Upper lobe of left lung (tissue), 6 donors: ENCODE data around the gene CCNY. TPM values are rescaled to one million over a fixed set of nuclear protein-coding genes. Genes with fewer than 3 reads are reported as not detected.

Experiments
- ATAC-seq, 2 donors: fragments of 200-7000 bp; cut with Tn5 transposase; one replicate each; pipeline ENCODE4 v1.9.1; 2022; ENCODE audit warnings: mild to moderate bottlenecking in 2 of 2, moderate library complexity in 2 of 2; ENCODE audit not compliant: low FRiP score in 2 of 2
- DNase-seq, 2 donors: peaks; one replicate each; pipeline ENCODE4 v3.0.0-alpha.2; 2019 to 2020
- H3K27ac ChIP-seq, 4 donors: fragments of 200-600 bp; sonication (generic); one replicate each; pipeline ENCODE4 v1.5.1; 2016 to 2019
- H3K27me3 ChIP-seq, 4 donors: fragments of 200-600 bp; sonication (generic); one replicate each; pipeline ENCODE4 v1.5.1; 2017 to 2019
- H3K36me3 ChIP-seq, 4 donors: fragments of 200-600 bp; sonication (generic); one replicate each; pipeline ENCODE4 v1.5.1; 2016 to 2019
- H3K4me1 ChIP-seq, 4 donors: fragments of 200-600 bp; sonication (generic); one replicate each; pipeline ENCODE4 v1.5.1; 2018 to 2019
- H3K4me3 ChIP-seq, 4 donors: fragments of 200-600 bp; sonication (generic); one replicate each; pipeline ENCODE4 v1.5.1; 2017 to 2019; ENCODE audit warnings: mild to moderate bottlenecking in 2 of 4, moderate library complexity in 1 of 4
- H3K9me3 ChIP-seq, 4 donors: fragments of 200-600 bp; sonication (generic); one replicate each; pipeline ENCODE4 v1.5.1; 2018 to 2019
- EP300 ChIP-seq, 4 donors: sonication (generic); formaldehyde crosslinking; IDR thresholded peaks; one replicate each; pipeline ENCODE4 v1.5.1; 2017; ENCODE audit warnings: antibody characterized with exemption in 4 of 4, control low read depth in 2 of 4
- POLR2A ChIP-seq, 4 donors: fragments of 450-650 bp; IDR thresholded peaks; one replicate each; pipeline ENCODE4 v1.5.1; 2016 to 2017; ENCODE audit warnings: antibody characterized with exemption in 4 of 4, mild to moderate bottlenecking in 2 of 4
- POLR2AphosphoS5 ChIP-seq, 2 donors: sonication (generic); formaldehyde crosslinking; IDR thresholded peaks; one replicate each; pipeline ENCODE4 v1.5.1; 2017; ENCODE audit warnings: antibody characterized with exemption in 2 of 2
- WGBS, 2 donors: methylation state at CpG; one replicate each; pipeline ENCODE4 v1.1.5; 2017 to 2018; 5-methylcytosine and 5-hydroxymethylcytosine counted together
- total RNA-seq, 6 donors: library from RNA; depleted of rRNA in 4 of 6; stranded (reverse); fragments of >200 nt in 4 of 6; gene quantifications; one replicate each; pipeline versions ENCODE4 v1.1.0 to v1.2.1, GENCODE V29; 2016 to 2021
- TF ChIP-seq, protein P1 (sequence below), 6 experiments: fragments of 450-650 bp in 4 of 6; fragments of 200-600 bp in 2 of 6; sonication (generic) in 2 of 6; IDR thresholded peaks; one replicate each; pipeline ENCODE4 v1.5.1; 2016 to 2019; ENCODE audit warnings: antibody characterized with exemption in 6 of 6
- donor health status: DM: no; HTN: no; CAD: no; lungs with moderate emphysema.
- donor health status: DM: no; HTN: yes; CAD: no; lungs with severe emphysema.

CCNY gene
- total RNA-seq, 6 donors from 2014 or later = 22.0 to 80.8 (median 52.5) TPM

DNA sequence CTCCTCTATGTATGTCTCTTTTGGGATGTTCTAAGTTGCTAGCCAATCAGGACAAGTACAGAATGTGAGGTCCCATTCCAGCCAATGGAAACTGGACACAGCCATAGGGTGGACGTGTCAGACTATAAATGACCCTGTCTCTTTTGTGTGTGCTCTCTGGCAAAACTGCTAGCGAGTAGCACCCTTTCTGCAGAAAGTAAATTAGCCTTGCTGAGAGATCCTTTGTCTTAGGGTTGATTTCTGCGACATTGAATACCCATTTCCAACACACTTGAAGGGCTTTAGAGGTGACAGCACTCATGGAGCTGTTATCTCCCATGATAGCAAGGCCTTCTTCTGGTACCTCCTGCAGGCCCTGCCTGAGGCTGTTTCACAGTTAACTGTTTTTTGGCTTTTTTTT, 107.5 kb downstream of the CCNY start:
- Histone ChIP-seq H3K9me3 (peaks cover 13 to 26% (median 21%) of the 10 kb centered on the region in 4 donors), H3K4me3 (no peak overlapping the region), H3K27ac (no peak overlapping the region), H3K36me3 (no peaks in the 10 kb centered on the region), H3K4me1 (peaks cover 19 to 34% (median 25%) of the 10 kb centered on the region in 4 donors), H3K27me3 (no peaks in the 10 kb centered on the region)
- ATAC-seq (no peak), DNase-seq (no peak)
- TF ChIP-seq POLR2A (IDR thresholded peaks at IDR 0.05) = no peak
- TF ChIP-seq EP300 (IDR thresholded peaks at IDR 0.05) = no peak
- whole genome bisulfite sequencing, 2 donors = 93 to 94% methylated on average over 3 of the region's 3 CpGs

DNA sequence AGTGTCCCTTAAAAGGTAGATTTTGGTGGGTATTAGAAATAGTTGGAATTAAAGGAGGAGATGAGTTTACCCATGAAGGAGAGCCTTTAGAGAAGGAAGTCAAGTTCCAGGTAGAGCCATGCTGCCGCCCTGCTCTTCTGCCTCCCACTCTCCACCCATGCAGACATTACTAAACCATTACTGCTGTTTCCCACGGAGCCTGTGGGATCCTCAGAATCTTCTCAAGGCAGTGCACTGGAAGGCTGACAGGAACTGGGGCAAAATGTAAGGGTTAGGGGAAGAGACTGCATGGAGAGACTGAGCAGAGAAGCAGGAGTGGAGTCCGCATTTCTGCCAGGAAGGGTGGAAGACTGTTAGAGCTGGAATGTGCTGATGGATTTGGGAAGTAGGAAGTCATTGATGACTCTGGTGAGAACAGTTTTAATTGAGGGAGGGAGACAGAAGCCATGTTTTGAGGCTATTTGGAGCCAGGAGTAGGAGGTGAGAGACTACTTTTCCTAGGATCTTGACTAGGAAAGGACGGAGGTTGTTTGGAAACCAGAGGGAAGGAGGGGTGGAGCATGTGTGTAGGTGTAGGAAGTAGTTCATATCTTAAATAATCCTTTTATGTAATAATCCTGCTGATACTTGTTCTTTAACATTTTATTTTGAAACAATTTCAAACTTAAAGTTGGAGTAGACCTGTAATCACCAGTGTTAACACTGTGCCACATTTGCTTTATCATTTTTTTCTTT, 109.0 kb downstream of the CCNY start:
- ATAC-seq (no peak), DNase-seq (no peak)
- 78 to 89% methylated on average over 4 of the region's 4 CpGs for WGBS, 2 donors
- TF ChIP-seq POLR2AphosphoS5 (IDR thresholded peaks at IDR 0.05) = no peak
- Histone ChIP-seq H3K36me3 (no peaks in the 10 kb centered on the region), H3K9me3 (peaks cover 13 to 26% (median 21%) of the 10 kb centered on the region in 4 donors), H3K27ac (peak overlapping the region in 1 of 4 donors; percentile 3), H3K4me3 (no peak overlapping the region), H3K4me1 (peaks cover 33 to 48% (median 40%) of the 10 kb centered on the region in 4 donors), H3K27me3 (no peaks in the 10 kb centered on the region)

DNA sequence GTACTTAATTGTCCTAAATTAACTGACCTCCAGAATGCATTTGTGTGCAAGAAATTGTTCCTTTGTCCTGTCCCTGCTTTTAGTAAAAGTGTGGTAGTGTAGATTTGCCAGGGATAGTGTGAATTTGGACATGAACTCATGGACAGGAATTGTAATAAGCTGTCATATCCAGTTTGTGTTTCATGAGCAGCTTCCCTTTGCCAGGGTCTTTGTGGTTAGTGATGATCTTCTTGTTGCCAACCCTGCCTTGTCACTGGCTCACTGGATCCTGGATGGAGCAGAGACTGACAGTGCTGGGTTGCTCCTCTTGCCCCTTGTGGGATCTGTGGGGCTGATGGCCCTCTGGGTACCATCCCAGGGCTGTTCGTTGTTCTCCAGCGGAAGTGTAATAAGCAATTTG, 110.1 kb downstream of the CCNY start:
- DNase-seq (no peak), ATAC-seq (no peak)
- peaks cover 13 to 26% (median 21%) of the 10 kb centered on the region in 4 donors for H3K9me3 ChIP-seq
- H3K4me1 ChIP-seq = peaks cover 44 to 59% (median 50%) of the 10 kb centered on the region in 4 donors
- H3K27me3 ChIP-seq = no peaks in the 10 kb centered on the region
- H3K4me3 ChIP-seq = no peak overlapping the region
- H3K36me3 ChIP-seq = no peaks in the 10 kb centered on the region
- peak overlapping the region in 1 of 4 donors; percentile 51 for H3K27ac ChIP-seq
- 85 to 91% methylated on average over 2 of the region's 2 CpGs for WGBS, 2 donors
- TF ChIP-seq EP300 (IDR thresholded peaks at IDR 0.05) (no peak), POLR2AphosphoS5 (IDR thresholded peaks at IDR 0.05) (no peak), POLR2A (IDR thresholded peaks at IDR 0.05) (no peak)
- TF ChIP-seq, protein P1, sequence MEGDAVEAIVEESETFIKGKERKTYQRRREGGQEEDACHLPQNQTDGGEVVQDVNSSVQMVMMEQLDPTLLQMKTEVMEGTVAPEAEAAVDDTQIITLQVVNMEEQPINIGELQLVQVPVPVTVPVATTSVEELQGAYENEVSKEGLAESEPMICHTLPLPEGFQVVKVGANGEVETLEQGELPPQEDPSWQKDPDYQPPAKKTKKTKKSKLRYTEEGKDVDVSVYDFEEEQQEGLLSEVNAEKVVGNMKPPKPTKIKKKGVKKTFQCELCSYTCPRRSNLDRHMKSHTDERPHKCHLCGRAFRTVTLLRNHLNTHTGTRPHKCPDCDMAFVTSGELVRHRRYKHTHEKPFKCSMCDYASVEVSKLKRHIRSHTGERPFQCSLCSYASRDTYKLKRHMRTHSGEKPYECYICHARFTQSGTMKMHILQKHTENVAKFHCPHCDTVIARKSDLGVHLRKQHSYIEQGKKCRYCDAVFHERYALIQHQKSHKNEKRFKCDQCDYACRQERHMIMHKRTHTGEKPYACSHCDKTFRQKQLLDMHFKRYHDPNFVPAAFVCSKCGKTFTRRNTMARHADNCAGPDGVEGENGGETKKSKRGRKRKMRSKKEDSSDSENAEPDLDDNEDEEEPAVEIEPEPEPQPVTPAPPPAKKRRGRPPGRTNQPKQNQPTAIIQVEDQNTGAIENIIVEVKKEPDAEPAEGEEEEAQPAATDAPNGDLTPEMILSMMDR (IDR thresholded peaks at IDR 0.05) = no peak

DNA sequence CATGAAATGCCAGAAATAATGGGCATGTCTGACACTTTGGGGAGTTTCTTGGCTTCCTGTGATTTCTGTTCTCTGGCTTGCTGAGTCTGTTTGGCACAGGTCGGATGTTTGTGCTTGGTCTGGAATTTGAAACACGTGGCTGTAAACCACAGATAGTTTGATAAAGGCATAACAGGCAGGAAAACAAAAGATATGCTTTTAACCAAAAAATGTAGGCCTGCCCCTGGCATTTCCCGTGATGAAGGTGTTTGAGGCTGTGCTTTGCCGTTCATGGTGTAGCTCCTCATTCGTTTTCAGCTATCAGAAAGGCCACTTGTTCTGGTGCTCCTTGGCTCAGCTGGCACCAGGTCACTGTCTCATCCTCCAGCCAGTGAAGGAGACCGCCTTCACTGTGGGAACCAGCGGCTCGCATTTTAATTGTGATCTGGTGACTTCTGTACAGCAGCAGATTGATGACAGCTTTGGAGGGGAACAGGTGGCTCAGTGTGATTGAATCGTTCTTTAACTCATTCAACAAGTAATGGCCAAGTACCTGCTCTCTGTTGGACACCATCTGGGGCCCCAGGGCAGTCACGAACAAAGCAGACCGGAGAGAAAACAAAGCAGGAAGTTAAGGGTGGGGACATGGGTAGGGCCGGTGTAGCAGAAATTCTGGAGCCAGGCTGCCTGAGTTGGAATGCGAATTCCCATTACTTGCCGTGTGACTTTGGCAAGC, 111.5 kb downstream of the CCNY start:
- DNase-seq (no peak), ATAC-seq (peak; percentile 54 to 58)
- H3K27me3 ChIP-seq = no peaks in the 10 kb centered on the region
- WGBS, 2 donors = 16 to 20% methylated on average over 13 to 14 of the region's 14 CpGs
- no peak overlapping the region for H3K4me3 ChIP-seq
- peaks cover 47 to 69% (median 57%) of the 10 kb centered on the region in 4 donors for H3K4me1 ChIP-seq
- H3K36me3 ChIP-seq = no peaks in the 10 kb centered on the region
- TF ChIP-seq POLR2AphosphoS5 (IDR thresholded peaks at IDR 0.05) = peak in 1 of 2 donors; percentile 2
- no peak for TF ChIP-seq EP300 (IDR thresholded peaks at IDR 0.05)
- H3K27ac ChIP-seq = peak overlapping the region; percentile 41 to 83 (median 78)
- H3K9me3 ChIP-seq = peaks cover 13 to 23% (median 19%) of the 10 kb centered on the region in 4 donors

DNA sequence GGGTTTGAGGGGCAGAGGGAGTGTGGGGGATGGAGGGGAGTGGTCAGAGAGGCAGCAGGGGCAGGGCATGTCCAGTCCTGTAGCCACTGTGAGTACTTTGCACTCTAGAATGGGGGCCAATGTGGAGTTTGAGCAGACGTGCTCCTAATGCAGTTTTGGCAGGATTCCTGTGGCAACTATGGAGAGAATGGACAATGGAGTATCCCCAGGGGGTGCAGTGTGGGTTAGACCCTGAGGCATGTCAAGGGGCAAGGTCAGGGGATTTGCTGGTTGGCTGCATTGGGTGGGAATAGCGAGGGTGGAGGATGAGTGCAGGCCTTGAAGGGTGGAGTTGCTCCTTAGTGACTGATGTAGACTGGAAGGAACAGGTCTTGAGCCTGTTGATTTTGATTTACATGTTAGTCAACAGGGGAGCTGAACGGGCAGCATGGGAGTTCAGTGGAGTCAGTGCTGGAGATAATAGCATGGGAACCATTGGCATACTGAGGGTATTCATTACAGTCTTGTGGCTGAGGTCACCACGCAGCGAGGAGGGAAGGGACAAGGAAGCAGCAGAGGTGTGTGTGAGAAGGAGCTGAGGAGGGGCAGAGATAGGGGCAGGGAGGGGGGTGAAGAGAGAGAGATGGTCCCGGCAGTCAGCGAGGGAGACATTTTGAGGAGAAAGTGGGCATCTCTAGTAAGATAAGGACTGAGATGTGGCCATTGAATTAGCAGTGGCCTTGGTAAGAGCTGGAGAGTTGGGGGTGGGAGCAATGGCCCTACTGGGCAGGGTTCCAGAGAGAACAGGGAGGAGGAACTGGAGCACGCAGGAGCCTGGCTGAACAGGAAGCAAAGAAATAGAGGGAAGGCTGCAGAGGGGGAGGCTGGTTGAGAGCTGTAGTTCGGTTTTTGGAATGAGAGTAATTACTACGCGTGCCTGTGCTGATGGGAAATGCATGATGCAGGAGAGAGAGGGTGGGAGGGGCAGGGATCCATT, 112.7 kb downstream of the CCNY start:
- DNase-seq (no peak), ATAC-seq (peak in 1 of 2 donors; percentile 24)
- H3K27me3 ChIP-seq = no peaks in the 10 kb centered on the region
- H3K36me3 ChIP-seq = no peaks in the 10 kb centered on the region
- H3K9me3 ChIP-seq = peaks cover 4 to 11% (median 8%) of the 10 kb centered on the region in 4 donors
- H3K4me3 ChIP-seq = no peak overlapping the region
- TF ChIP-seq POLR2AphosphoS5 (IDR thresholded peaks at IDR 0.05) (no peak), EP300 (IDR thresholded peaks at IDR 0.05) (no peak)
- TF ChIP-seq, protein P1 (IDR thresholded peaks at IDR 0.05) = no peak
- WGBS, 2 donors = 60 to 66% methylated on average over 11 of the region's 11 CpGs
- peak overlapping the region; percentile 41 to 83 (median 78) for H3K27ac ChIP-seq
- peaks cover 48 to 78% (median 62%) of the 10 kb centered on the region in 4 donors for H3K4me1 ChIP-seq
